ENCODE measurements around the gene LGI4.

DNA sequence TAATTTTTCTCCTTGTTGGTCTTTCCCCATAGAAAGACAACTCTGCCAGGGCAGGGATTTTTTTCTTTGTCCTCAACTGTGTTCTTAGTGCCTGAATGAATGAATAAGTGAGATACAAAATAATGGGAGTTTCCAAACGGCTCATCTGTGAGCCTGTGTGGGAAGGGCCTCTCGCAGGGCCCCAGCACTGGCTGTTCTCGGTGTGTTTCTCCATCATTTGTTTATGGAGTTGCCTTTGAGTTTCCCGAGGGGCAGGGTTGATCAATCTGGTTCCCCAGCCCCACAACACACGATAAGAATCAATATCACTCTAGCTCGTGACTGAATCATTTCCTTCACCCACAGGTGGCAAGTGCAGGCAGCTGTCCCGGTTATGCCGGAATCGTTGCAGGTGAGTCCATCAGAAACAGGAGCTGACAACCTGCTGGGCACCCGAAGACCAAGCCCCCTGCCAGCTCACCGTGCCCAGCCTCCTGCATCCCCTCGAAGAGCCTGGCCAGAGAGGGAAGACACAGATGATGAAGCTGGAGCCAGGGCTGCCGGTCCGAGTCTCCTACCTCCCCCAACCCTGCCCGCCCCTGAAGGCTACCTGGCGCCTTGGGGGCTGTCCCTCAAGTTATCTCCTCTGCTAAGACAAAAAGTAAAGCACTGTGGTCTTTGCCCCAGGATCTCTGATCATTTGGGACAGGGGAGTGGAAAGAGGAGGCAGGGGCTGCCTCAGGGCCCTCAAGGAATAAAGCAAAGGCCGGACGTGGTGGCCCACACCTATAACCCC is 34.5 kb upstream of the LGI4 start:
- TF ChIP-seq CTCF (IDR thresholded peaks at IDR 0.05 in 4 of 5, conservative IDR thresholded peaks at IDR 0.05 in 1 of 5): no peak
- no peak for TF ChIP-seq POLR2A (IDR thresholded peaks at IDR 0.05)

Data from gastrocnemius medialis (tissue), 4 donors.